DND-41 (cell line): ENCODE results near the gene THOC7.

Source experiments
- ATAC-seq: fragments of 200-7000 bp; cut with Tn5 transposase; 3 replicates; pipeline ENCODE4 v1.9.1; 2021; ENCODE audit warnings: low read depth; ENCODE audit not compliant: insufficient read depth
- DNase-seq: peaks from one replicate; pipeline ENCODE4 v3.0.0-alpha.2; 2020
- H2AFZ ChIP-seq: 2 replicates; pipeline ENCODE4 v1.6.0; 2012; ENCODE audit warnings: low read depth, low read length
- H3K27ac ChIP-seq: 2 replicates; pipeline ENCODE4 v1.5.1; 2012; ENCODE audit warnings: low read length, inconsistent platforms
- H3K27me3 ChIP-seq: fragments of 200-600 bp; sonication (generic); 2 replicates; pipeline ENCODE4 v1.6.0; 2012; ENCODE audit warnings: low read length, mild to moderate bottlenecking, inconsistent platforms; ENCODE audit not compliant: insufficient read depth, poor library complexity
- H3K36me3 ChIP-seq: 2 replicates; pipeline ENCODE4 v1.5.1; 2012; ENCODE audit warnings: low read length, inconsistent platforms; ENCODE audit not compliant: insufficient read depth
- H3K4me1 ChIP-seq: 2 replicates; pipeline ENCODE4 v1.5.1; 2012; ENCODE audit warnings: mild to moderate bottlenecking, low read length; ENCODE audit not compliant: insufficient read depth
- H3K4me2 ChIP-seq: 2 replicates; pipeline ENCODE4 v1.6.0; 2012; ENCODE audit warnings: mild to moderate bottlenecking, moderate library complexity, low read length, inconsistent platforms; ENCODE audit not compliant: insufficient read depth
- H3K4me3 ChIP-seq, 2 experiments: fragments of 200-600 bp in 1 of 2; shearing (Covaris generic) in 1 of 2; 2 replicates each; pipeline ENCODE4 v1.5.1; 2012 to 2016; ENCODE audit warnings: inconsistent platforms in 2 of 2, low read length in 2 of 2, mild to moderate bottlenecking in 2 of 2, low read depth in 1 of 2, moderate library complexity in 1 of 2
- H3K79me2 ChIP-seq: 2 replicates; pipeline ENCODE4 v1.6.0; 2012; ENCODE audit warnings: low read length, inconsistent platforms; ENCODE audit not compliant: insufficient read depth
- H3K9ac ChIP-seq: 2 replicates; pipeline ENCODE4 v1.6.0; 2012; ENCODE audit warnings: low read depth, mild to moderate bottlenecking, inconsistent platforms, low read length, moderate library complexity
- H3K9me3 ChIP-seq: 2 replicates; pipeline ENCODE4 v1.5.1; 2012; ENCODE audit warnings: low read length, moderate library complexity, mild to moderate bottlenecking, inconsistent platforms; ENCODE audit not compliant: insufficient read depth, severe bottlenecking
- H4K20me1 ChIP-seq: 2 replicates; pipeline ENCODE4 v1.6.0; 2012; ENCODE audit warnings: low read length; ENCODE audit not compliant: insufficient read depth
- EZH2 ChIP-seq: IDR thresholded peaks from 3 replicates; pipeline ENCODE4 v1.6.1; 2012; ENCODE audit warnings: borderline replicate concordance, low read depth, mild to moderate bottlenecking, moderate library complexity, low read length, inconsistent platforms; ENCODE audit not compliant: severe bottlenecking
- TF ChIP-seq, protein P1 (sequence below): IDR thresholded peaks from 2 replicates; pipeline ENCODE4 v1.5.1; 2012; ENCODE audit warnings: borderline replicate concordance, low read length, moderate library complexity, mild to moderate bottlenecking; ENCODE audit not compliant: poor library complexity, severe bottlenecking; ENCODE audit errors: extremely low read depth

The THOC7 gene

DNA sequence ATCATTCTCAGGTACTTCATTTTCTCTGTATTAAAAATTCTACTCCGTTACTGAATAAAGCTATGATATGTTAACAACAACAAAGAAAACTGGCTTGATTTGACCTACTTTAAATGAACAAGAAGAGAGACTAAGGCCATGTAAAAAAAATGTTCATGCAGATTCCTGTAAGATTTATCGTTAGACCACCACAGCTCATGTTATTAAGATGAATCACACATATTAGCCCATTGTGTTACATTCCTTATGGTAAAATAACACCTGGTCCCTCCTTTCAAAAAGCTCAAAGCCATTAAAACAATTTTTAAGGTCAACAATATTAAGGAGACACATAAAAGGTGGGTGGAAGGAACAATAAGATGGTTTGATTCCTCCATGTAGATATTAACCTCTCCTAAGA lies 6.3 kb downstream of the THOC7 start:
- Histone ChIP-seq H3K79me2 (peaks cover 95% of the 10 kb centered on the region), H3K4me3 (no peak overlapping the region), H3K36me3 (no peaks in the 10 kb centered on the region; the same call in 1 of the 2 replicates), H3K27ac (no peak overlapping the region), H3K4me2 (no peak overlapping the region), H3K27me3 (no peaks in the 10 kb centered on the region), H4K20me1 (peaks cover 29% of the 10 kb centered on the region; the same call in 1 of the 2 replicates), H3K4me1 (peaks cover 16% of the 10 kb centered on the region), H2AFZ (no peak overlapping the region), H3K9ac (no peak overlapping the region), H3K9me3 (no peaks in the 10 kb centered on the region)
- DNase-seq (no peak), ATAC-seq (no peak)
- TF ChIP-seq, protein P1, sequence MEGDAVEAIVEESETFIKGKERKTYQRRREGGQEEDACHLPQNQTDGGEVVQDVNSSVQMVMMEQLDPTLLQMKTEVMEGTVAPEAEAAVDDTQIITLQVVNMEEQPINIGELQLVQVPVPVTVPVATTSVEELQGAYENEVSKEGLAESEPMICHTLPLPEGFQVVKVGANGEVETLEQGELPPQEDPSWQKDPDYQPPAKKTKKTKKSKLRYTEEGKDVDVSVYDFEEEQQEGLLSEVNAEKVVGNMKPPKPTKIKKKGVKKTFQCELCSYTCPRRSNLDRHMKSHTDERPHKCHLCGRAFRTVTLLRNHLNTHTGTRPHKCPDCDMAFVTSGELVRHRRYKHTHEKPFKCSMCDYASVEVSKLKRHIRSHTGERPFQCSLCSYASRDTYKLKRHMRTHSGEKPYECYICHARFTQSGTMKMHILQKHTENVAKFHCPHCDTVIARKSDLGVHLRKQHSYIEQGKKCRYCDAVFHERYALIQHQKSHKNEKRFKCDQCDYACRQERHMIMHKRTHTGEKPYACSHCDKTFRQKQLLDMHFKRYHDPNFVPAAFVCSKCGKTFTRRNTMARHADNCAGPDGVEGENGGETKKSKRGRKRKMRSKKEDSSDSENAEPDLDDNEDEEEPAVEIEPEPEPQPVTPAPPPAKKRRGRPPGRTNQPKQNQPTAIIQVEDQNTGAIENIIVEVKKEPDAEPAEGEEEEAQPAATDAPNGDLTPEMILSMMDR: no peak
- TF ChIP-seq EZH2: no peak

DNA sequence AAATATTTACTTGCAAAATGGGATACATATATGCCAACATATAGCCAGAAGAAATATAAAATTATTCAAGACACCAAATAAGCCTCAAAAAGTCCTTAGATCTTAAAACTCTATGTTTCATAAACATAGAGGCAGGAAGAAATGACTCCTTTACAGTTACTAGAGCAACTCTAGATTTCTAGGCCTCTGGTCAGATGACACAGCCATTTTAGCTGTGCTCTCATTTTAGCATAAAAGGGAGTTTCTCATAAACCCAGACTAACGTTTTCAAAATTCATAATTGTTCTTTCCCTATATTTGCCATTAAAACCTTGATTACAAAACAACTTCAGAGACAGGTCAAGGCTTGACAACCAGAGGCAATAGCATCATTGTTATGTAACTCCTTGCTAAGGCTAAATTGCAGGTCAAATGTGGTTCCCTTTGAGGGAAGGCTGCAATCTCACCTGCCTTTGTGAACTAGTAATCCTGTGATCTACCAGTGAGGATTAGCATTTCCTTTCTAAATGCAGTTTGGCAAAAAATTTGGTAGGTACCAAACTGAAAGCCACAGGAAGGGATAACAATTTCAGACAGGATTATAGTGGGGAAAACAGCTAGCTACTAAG lies 8.2 kb downstream of the THOC7 start:
- H3K9ac ChIP-seq: no peak overlapping the region

DNA sequence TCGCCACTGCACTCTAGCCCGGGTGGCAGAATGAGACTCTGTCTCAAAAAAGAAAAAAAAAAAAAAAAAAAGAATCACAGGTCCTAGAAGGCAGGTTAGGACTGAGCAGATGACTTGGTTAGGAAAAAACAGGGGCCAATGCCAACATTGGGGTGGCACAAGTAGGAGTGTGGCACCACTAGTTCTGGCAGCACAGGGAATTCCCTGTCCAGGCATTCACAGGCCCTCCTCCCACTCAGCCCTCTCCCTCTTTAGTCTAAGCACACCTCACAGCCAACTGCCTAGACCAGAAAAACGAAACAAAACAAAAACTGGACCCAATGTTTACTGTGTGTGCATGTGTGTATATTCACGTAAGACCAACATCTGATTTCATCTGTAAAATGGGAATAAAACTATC lies 10.5 kb downstream of the THOC7 start:
- peaks cover 19% of the 10 kb centered on the region; the same call in 1 of the 2 replicates for H4K20me1 ChIP-seq
- no peaks in the 10 kb centered on the region; the same call in 1 of the 2 replicates for H3K36me3 ChIP-seq
- no peak overlapping the region for H3K4me3 ChIP-seq
- DNase-seq (no peak), ATAC-seq (no peak)
- H2AFZ ChIP-seq: no peak overlapping the region
- H3K79me2 ChIP-seq: peaks cover 92% of the 10 kb centered on the region
- TF ChIP-seq EZH2: no peak
- TF ChIP-seq, protein P1: no peak
- H3K9me3 ChIP-seq: no peaks in the 10 kb centered on the region
- 0 out of 2 replicates have a peak, but pooled peaks cover 3% of the 10 kb centered on the region for H3K4me1 ChIP-seq
- H3K4me2 ChIP-seq: no peak overlapping the region
- H3K27ac ChIP-seq: no peak overlapping the region
- no peak overlapping the region for H3K9ac ChIP-seq
- H3K27me3 ChIP-seq: no peaks in the 10 kb centered on the region

More for the DNA sequence above, 8.2 kb downstream of the THOC7 start:
- no peak for TF ChIP-seq EZH2
- TF ChIP-seq, protein P1: no peak
- Histone ChIP-seq H3K4me2 (no peak overlapping the region), H4K20me1 (peaks cover 24% of the 10 kb centered on the region; the same call in 1 of the 2 replicates), H3K79me2 (peaks cover 94% of the 10 kb centered on the region), H3K27ac (no peak overlapping the region), H3K36me3 (no peaks in the 10 kb centered on the region; the same call in 1 of the 2 replicates), H2AFZ (no peak overlapping the region), H3K9me3 (no peaks in the 10 kb centered on the region), H3K4me1 (0 out of 2 replicates have a peak, but pooled peaks cover 3% of the 10 kb centered on the region), H3K27me3 (no peaks in the 10 kb centered on the region), H3K4me3 (no peak overlapping the region)
- DNase-seq (no peak), ATAC-seq (no peak)
